NCI-H2107 treated with DMSO at 0.1 percent for 48 hours (cell line): Measurements from ENCODE around the gene ASPG.

Experiments
- DNase-seq: peaks from one replicate; lab custom pipeline; 2025; ENCODE audit not compliant: unreplicated experiment; lab: John Stamatoyannopoulos, UW

ASPG gene

DNA sequence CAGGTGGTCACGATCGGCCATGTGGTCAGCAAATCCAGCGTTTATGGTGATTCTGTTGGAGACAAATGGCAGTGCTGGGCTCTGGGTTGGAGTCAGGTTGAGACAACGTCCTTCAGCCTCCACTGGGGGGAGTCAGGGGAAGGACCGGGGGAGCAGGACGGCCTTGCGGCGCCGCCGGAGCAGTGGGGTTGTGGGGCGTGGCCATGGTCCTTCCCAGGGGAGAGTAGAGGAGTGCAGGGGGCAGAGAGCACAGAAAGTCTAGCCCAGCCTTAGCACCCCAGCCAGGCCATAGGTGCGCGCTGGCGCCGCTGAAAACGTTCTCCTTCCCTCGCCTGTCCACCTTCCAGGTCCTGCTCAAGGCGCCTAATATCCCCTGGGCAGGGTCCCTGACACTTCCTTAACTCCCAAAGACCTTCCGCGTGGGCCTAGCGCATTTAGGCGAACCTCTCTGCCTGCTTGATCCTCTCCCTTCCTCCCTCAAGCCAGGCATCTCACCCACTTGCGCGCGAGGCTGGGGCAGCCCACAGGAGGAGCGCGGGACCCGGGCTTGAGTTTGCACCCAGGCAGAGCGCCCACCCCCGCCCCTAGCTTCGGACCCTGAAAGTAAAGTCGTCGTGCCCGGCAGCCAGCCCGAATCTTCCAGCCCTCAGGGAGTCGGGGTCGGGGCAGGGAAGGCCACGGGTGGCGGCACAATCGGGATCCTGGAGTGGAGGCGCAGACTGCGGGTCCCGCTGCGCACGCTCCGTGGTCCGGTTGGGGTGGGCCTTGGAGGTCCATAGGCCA, 49.8 kb downstream of the ASPG start:
- DNase-seq = no peak

DNA sequence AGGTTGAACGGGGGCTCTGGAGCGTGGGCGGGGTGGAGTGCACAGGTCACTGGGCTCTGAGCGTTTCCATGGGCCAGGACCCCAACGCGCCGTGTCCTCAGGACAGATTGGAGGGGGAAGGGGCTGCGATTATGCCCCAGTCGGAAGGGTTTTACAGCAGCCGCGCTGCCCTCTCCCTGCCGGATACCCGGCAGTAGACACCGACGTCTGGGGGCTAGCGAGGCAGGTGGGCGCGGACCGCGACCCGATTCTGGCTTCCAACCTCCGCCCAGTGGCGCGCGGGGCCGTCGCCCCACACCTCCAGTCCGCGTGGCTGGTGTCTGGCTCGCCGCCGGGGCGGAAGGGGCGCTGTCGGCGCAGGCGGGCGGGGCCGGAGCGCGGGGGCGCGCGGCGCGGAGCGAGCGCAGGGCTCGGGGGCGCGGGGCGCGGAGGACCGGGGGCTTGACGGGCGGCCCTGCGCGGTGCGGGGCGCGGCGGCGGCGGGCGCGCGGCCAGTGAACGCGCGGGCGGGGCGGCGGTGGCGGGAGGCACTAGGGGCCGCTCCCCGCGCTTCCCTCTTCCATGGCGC, 50.5 kb downstream of the ASPG start:
- no peak for DNase-seq

DNA sequence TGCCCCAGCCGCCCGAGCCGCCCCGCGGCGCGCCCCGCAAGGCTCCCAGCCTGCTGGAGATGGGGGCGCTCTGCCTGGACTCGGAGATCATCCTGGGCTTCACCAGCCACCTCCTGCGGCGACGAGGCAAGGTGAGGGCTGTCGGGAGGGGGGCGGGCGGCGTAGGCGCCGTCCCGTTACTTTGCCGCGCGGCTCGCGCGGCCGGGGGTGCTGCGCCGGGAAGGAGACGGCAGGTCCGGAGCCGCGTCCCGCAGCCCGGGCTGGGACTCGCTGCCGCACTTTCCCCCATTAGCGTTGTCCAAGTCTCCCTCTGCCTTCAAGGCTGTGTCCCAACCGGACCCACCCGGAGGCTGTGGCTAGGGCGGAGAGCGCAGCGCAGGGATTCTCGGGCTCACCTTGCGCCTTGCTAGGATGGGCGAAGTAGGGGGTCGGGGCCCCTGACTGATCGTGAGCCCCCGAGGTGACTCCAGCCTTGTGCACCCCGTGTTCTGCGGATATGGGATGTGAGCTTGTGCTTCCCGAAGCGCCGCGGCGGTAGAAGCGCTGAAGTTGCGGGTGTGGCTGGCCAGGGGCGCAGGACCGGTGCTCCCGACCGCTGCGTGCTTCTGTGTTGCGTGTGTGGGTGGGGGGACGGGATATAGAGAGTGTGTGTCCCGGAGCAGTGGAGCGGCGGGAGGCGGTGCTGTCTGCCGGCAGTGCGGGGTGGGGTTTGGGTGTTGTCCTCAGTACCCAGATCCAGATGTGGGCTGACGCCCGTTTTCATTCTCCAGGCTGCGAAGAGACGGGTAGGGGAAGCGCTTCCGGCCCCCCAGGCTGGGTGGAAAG, 51.2 kb downstream of the ASPG start:
- no peak for DNase-seq

DNA sequence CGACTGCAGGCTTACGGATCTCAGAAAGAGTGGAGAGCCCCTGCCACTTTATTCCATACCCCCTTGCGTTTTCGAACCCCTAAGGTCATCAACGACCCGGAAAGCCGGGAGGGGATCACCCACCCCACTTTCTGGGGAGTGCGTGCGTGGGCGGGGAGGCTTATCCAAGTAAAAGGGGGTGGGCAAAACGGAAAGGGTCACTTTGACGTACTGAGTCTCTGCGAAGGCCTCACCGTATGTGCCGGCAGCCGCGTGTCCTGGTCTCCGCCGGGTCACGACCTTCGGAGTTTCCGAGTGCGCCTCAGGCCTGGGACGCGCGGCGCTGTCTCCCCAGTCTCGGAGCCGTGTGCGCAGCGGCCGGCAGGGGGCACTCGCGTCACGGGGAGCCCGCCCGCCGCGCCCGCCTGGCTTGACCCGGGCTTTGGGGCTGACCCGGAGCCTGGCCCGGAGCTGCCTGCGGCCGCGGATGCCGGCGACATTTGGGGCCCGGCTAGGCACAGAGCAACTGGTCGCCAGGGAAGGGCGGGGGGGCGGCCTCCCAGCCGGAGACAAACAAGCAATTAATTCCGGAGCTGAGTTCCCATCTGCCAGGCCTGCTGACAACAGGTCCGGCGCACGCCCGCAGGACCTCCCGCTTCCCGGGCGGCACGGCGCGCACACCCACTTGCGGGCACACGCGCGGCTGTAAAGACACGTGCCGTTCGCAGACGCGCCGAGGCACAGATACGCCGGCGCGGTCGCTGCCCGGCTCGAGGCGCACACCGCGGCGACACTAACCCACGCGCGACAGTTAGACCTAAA, 52.0 kb downstream of the ASPG start:
- no peak for DNase-seq

DNA sequence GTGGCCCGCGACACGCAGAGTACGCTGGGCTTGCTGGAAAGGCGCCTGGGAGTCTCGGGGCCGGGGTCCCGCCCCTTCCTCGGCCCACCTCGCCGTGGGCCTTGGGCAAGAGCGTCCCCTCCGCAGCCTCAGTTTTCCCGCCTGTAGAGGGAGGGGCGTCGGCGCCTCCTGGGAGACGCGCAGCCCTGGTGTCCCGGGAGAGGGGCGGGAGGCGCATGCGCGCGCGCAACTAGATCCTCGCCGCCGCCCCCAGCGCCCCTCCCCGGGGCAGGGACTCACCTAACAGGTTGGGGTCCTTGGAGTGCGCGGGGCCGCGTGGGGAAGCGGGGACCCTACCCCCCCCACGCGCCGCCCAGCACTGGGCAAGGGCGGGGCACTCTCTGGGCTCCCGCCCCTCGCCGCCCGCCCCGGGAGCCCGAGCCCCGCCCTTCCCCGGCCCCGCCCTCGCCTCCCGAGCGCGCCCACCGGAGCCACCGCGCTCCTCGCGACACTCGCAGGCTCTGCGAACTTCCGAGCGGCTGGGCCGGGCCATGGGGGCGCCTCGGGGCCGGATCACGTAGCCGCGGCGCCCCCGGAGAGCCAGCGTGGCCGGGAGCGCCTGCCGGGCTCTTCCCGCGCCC, 52.7 kb downstream of the ASPG start, which contains the start of gene KIF26A:
TSS of gene KIF26A (plus strand) at position 490 of the 620 bp plus-strand sequence. CDS start 136 bp downstream, outside the sequence.
- DNase-seq = no peak

DNA sequence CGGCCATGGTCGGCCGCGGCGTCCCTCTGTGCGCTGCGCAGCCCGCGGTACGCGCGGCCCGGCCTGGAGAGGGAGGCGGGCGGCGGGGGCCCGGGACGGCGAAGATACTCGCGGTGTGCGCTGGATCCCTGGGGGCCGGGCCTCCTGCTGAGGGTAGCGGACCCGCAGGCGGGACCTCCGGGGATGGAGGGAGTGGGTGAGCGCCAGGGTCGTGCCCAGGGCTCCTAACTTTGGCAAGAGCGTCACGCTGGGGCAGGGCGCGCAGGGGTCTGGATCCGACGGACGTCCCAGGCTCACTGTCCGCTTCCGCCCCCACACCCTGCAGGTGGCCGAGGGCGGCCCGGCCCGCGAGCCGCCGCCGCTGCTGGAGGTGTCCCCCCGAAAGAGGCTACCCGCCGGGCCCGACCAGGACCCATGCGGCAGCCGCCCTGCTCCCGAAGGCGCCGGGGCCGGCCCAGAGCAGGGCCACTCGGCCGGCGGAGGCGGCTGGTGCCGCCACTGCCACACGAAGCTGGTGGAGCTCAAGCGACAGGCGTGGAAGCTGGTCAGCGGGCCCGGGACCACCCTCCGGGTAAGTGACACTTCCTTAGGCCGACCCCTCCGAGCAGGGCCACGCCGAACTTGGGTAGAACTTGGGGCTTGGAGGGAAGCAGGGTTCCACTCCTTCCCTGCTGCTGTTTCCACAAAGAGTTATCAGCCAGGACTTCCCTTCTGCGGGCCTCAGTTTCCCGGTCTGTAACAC, 53.4 kb downstream of the ASPG start:
- no peak for DNase-seq

DNA sequence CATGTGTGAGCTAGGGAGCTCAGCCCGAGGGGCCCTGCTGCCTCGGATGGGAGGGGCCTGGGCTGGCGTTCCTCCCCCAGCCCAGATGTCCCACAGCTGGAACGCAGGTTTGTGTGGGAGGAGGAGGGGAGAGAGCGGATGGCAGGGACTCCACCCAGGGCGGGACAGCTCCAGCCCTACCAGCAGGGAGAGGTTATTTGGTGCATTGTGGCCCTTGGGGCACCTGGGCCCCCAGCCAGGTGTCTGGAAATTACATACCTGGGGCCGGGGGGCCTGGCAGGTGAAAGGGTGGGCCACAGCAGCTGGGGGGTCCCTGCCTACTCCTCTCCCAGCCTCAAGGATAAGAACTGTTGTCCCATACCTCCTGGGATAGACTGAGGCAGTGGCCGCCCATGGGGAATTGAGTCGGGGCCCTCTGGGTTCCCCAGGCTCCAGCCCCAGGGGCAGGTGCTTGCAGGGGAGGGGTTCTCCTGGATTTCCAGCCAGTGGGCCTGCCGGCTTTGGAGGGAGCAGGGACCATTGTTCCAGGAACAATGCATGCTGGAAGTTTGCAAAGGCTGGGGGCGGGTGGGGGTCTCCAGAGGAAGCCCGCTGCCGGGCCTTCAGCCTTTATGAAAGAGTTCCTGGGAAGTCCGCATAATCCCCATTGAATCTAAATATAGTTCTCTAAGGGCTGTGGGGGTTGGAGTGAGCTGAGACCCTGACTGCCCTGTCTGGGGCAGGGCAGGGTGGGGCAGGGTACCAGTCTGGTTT, 54.1 kb downstream of the ASPG start:
- DNase-seq = no peak

DNA sequence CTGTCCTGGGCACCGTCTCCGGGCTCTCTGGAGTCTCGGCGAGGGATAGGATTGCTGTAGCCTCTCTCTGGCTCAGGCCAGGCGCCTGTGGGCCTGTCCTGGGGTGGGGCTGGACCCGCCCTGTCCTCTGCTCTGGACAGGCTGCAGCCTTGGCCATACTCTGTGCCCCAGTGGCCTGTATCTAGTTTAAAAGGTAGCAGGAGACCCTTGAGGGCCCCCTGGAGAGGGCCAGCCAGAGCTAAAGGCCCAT, 54.6 kb downstream of the ASPG start:
- no peak for DNase-seq

DNA sequence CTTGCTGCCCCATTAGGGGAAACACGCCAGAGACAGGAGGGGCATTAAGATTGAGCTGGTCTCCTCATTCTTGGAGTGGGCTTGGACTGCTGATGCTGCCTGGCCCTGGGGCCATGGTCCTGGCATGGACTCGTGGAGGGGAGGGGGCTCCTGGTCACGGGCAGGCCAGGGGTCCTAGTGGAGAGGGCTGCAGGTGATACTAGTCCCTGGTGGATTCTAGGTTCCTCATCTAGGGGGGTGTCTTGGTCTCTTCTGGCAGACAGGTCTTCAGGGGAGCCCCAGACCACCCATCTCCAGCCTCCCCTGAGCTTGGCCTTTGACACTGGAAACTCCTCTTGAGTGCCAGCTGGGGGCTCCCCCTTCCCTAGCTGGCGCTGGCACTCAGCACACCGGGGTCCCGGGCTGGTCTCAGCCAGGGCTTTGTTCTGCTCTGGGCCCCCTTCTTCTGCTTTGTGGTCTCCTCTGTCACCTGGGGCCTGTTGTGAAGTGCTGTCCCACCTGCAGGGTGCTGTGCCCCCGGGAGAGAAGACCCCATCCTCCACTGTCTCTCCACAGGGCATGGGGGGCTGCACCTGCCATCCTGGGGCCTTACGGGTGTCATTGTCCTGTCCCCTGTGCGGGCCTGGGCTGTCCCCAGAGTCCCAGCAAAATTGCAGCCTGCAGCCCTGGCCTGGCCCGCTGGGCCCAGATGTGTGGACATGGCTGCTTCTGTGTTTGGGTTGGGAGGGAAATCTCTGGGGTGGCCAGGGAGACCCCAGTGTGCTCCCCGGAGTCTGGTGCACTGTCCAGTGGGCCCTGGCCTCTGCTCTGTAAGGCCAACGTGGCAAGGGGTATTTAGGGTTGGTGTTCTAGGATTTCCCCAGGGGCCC, 55.2 kb downstream of the ASPG start:
- no peak for DNase-seq

DNA sequence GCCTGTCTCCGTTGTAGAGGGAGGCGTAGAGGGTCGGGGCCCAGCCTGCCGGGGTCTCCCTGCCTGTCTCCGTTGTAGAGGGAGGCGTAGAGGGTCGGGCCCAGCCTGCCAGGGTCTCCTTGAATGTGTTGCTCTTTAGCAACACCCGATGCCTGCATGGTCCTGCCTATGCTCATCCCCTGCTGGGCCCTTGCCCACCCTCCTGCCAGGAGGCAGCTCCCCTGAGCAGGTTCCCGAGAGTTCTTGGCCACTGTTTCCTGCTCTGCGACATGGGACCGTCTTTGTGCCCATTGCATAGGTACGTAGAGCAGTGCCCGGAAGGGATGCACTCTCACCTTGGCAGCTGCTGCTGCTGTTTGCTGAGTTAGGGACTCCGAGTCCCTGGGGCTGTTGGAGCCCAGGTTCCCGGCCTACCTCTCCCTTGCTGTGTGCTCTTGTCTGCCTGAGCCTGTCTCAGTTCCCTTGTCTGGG, 56.2 kb downstream of the ASPG start:
- no peak for DNase-seq

DNA sequence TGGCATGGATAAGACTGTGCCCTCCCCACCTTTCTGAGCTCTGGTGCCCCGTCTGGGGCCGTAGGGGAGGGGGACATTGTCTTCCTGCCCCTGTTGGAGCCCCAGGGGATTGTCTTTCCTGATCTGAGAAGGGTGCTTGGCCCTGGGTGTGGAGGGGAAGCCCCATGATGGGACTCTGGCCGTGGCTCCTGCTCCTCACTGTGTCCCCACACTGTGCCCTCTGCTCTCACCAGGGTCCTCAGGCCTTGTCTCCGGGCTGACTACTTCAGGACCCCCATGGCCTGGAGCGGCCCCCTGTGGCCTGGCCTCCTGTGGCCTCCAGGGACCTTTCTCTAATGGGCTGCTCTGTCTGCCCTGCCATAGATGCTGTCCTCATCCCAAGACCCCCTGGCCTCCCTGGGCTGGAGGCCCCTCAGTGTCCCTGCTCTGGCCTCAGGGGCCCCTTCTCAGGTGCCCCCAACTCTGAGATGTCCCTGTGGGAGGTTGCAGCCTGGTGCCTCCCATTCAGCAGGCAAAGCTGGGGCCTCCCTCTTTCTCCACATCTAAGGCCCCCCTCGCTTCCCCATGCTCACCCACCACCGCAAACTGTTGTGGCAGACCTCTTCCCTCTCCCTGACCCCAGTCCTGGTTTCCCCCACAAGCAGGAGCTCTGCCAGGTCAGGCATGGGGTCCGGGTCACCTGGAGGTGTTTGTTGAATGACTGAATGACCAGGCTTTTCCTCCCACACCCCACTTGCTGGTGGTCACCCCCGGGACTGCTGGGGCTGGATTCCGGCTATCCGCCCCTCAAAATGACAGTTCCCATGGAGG, 56.8 kb downstream of the ASPG start:
- DNase-seq = no peak

DNA sequence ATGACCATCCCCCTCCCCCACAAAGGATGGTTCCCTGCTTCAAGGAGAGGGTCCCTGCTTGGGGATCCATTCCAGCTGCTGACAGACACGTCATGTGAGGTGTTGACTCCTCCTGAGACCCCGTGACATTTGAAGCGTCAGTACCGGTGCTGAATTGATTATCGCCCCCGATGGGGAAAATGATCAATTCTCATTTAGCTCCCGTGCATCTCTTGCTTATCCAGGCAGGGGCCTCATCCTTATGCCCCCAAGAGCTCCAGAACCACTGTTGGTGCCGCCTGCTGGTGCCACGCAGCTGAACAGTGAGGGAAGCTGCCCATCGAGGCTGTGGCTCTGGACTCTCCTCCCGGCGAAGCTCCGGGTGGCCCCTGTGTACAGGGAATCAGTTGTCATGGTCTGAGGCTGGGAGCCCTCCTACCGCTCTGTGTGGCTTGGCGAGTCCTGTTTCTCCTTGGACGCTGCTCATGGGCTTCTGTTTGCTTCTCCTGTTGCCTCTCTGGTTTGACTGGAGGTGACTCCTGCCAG, 57.5 kb downstream of the ASPG start:
- no peak for DNase-seq

DNA sequence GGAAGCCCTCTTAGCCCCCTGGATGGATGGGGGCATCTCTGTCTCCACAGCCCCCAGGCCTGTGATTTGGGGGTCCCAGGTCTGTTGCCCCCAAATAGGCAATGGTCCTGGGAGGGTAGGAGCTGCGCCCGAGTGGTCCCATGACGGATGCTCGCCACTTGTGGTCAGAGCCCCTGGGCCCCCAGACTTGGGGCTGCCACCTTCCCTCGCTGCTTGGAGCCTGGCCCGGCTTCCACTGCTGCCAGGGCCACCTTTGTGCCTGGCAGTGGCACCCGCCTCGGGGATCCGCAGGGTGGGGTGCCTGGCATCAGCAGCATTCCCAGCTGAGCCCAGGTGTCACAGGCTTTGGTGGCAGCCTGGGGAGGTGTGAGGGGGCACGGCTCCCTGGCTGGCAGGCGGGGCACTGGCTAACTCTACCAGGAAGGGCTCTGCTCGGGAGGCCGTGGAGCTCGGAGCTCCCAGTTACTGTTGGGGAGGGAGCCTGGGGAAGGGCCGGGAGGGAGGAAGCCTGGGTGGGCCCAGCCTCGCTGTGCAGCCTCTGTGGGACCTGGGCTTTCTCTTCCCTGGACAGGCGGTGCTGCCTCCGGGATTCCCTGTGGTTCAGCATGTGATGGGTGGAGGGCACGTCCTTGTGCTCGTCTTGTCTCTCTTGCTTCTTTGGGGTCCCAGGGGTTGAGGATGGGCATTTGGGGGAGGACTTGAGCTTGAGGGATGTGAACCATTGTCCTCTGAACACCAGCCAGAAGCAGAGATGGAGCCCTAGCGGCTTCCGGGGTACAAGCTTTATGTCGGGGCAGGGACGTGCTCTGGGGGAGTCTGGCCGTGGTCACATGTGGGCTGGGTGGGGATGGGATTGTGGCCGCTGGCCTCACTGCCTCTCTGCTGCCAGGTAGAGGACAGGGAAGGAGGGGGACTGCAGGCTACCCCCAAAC, 58.3 kb downstream of the ASPG start:
- DNase-seq = no peak

DNA sequence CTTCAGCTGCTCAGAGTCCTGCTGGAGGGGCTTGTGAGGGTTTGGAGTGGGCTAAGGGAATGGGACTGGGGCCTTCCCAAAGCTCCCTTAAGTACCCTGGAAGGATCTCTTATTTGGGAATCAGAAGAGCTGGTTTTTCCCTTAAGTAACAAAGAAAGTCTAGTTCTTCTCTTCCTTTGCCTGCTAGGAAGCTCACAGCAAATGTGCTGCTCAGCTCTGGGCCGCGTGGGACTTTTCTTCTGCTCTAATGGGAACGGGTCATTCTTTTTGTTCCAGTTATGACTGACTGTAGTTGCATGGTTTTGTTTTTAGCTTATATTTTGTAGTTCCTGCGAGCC, 58.9 kb downstream of the ASPG start:
- no peak for DNase-seq

DNA sequence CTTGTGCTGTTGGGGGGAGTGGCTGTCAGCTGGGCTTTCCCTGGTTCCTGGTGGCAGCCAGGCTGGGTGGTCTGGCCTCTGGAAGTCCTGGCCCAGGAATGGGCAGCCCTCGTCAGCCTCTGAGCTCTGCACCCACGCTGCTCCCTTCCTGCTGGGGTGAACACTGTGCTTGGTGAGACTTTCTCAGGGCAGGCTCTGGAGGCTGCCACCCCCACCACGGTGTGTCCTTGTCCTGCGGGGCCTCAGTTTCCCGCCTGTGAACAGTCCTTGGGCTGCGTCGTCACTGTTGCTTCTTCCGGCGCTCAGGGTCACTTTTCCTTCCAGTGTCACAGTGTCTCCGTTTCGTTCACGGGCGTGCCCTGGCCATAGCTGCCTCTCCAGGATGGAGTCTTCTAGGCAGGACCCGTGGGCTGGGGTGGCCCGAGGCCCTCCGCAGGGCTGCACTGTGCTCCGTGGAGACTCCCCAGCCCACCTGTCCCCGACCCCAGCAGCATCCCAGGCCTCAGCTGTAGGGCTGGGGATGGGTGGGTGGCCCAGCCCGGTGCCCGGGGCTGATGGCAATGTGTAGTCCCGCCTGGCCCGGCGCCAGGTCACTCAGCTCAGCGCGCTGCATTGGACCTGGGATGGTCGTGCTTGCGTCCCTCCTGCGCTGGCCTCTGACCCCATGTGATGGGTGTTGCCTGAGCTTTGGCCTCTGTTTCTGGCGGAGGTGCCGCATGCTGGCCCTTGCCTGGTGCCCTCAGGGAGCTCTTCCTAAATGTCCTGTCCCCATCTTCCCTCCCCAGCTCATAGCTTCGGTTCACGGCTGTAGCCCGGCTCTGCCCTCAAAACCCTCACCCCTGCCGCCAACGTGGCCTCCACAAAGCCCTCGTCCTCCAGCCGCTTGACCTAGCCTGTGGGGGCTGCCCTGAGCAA, 59.7 kb downstream of the ASPG start:
- DNase-seq = no peak
